AG04450 (cell line): ENCODE measurements around the gene VPS52. TPM values are rescaled to one million over a fixed set of nuclear protein-coding genes. Genes with fewer than 3 reads are reported as not detected.
A peak's percentile ranks its signal among the peaks of the same experiment; 100 is the strongest.

Source experiments
- CTCF ChIA-PET: fragments of 300-600, 350-600 bp; formaldehyde crosslinking; extraction: SDS; loops from one replicate; lab custom pipeline; 2022; ENCODE audit warnings: antibody characterized with exemption, inconsistent platforms; lab: Charles Lee
- POLR2A ChIA-PET: fragments of 350-600 bp; formaldehyde crosslinking; extraction: SDS; loops from one replicate; lab custom pipeline; 2021; ENCODE audit warnings: antibody characterized with exemption, inconsistent platforms; lab: Yijun Ruan, JAX
- DNase-seq: peaks from one replicate; pipeline ENCODE4 v3.0.0-alpha.2; 2011; ENCODE audit warnings: low read depth, low spot score
- H3K27ac ChIP-seq: one replicate; pipeline ENCODE4 v1.5.1; 2012; ENCODE audit warnings: low read depth, low read length, control low read depth
- H3K27me3 ChIP-seq: one replicate; pipeline ENCODE4 v1.6.0; 2012; ENCODE audit warnings: low read length; ENCODE audit not compliant: control insufficient read depth, insufficient read depth
- H3K4me3 ChIP-seq: 2 replicates; pipeline ENCODE4 v1.5.1; 2011; ENCODE audit warnings: mild to moderate bottlenecking, low read depth, low read length, control low read depth
- H3K9me3 ChIP-seq: 2 replicates; pipeline ENCODE4 v1.5.1; 2012; ENCODE audit warnings: low read length; ENCODE audit not compliant: control insufficient read depth, insufficient read depth
- polyA plus RNA-seq: library from polyadenylated mRNA; depleted of rRNA; stranded (reverse); fragments of >200 nt; gene quantifications from 2 replicates; pipeline ENCODE4 v1.2.3, GENCODE V29; 2011
- TF ChIP-seq, protein P1 (sequence below): IDR thresholded peaks from 2 replicates; pipeline ENCODE4 v1.5.1; 2011; ENCODE audit warnings: low read depth, low read length, control low read depth, inconsistent platforms

Gene VPS52
- polyA plus RNA-seq, 1 experiment = 58.0 TPM

DNA sequence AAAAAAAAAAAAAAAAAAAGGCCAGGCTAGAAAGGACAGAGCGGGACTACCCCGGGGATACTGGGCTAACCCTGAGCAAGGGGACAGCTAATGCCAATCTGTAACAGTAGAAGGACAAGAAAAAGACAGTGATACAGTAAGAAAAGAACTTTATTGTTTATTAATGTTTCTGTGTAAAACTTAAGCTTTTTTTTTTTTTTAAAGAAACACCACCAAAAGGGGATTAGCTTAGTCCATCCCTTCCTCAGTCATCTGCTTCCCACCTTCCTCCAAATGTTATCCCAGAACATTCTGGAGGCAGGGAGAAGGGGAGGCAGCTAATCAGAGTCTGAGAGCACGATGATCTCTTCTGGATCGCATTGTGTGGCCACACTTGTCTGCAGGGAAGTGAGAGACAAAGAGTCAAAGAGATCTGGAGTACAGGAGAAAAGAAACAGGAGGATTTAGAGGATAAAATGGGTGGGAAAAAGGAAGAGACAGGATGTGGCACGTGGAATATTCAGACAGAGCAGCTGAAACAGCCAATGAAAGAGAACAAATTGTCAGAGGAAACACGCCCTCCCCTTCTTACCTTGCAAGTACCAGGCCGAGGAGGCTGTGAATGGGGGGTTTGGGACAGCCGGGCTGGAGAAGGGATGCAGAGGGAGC, 46.9 kb upstream of the VPS52 start:
- CTCF ChIA-PET = interaction anchor here (1.2 to 2.6 kb wide), 3 partner anchors 71 to 107 kb away, joined by 3 to 13 read pairs (median 4); no protein-coding TSS in a partner anchor
- H3K4me3 ChIP-seq = peak overlapping the region; percentile 78
- peak overlapping the region; percentile 72 for H3K27ac ChIP-seq

DNA sequence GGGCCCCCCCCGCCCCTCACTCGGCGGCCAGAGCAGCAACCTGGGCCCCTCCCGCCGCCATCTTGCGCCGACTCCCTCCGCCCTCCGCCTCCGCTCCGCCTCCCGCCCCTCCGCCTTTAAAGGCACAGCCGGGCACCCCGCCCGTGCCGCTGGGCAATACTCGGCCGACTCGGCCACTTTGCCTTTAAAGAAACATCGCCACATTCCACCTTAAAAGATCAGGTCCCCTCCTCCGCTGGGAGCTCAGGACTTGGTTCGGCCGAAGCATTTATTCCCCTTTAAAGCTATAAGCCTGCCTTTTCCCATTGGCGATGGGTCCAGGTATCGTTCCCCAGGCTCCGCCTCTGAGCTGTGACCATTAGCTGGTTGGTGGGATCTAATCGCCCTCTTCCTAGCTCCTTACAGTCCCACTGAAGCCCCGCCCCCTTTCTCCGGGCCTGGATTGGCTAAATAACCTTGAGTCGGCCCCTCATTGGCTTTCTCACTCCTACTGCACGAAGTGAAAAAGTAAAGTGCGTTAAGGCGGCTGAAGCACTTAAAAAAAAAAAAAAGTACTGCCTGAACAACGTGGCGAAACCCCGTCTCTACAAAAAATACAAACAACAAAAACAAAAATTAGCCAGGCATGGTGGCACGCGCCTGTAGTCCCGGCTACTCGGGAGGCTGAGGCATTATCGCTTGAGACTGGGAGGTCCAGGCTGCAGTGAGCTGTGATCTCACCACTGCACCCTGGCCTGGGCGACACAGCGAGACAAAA, 46.2 kb upstream of the VPS52 start, which contains the start of gene ZBTB22:
Gene ZBTB22, minus strand, starts transcription at position 76 of the 757 bp plus-strand sequence. CDS start 828 bp downstream, outside the sequence.
- Histone ChIP-seq H3K27ac (peak within 1 kb of the TSS; percentile 72), H3K4me3 (peak within 1 kb of the TSS; percentile 78), H3K27me3 (no peaks in the 10 kb centered on the region), H3K9me3 (peaks cover 4% of the 10 kb centered on the region; the same call in 1 of the 2 replicates)
- DNase-seq = peak; percentile 98
- POLR2A ChIA-PET = interaction anchor here (0.6 to 2.0 kb wide), 19 partner anchors 19 to 1122 kb away, joined by 3 to 17 read pairs (median 3); partner anchors contain the start of genes B3GALT4, CUTA, PFDN6 and RGL2
- TF ChIP-seq, protein P1, sequence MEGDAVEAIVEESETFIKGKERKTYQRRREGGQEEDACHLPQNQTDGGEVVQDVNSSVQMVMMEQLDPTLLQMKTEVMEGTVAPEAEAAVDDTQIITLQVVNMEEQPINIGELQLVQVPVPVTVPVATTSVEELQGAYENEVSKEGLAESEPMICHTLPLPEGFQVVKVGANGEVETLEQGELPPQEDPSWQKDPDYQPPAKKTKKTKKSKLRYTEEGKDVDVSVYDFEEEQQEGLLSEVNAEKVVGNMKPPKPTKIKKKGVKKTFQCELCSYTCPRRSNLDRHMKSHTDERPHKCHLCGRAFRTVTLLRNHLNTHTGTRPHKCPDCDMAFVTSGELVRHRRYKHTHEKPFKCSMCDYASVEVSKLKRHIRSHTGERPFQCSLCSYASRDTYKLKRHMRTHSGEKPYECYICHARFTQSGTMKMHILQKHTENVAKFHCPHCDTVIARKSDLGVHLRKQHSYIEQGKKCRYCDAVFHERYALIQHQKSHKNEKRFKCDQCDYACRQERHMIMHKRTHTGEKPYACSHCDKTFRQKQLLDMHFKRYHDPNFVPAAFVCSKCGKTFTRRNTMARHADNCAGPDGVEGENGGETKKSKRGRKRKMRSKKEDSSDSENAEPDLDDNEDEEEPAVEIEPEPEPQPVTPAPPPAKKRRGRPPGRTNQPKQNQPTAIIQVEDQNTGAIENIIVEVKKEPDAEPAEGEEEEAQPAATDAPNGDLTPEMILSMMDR = no peak
- CTCF ChIA-PET = interaction anchor here (0.7 to 2.6 kb wide), 6 partner anchors 8 to 432 kb away, joined by 3 to 13 read pairs (median 6); partner anchors contain the start of gene RGL2

More for the DNA sequence above, 46.9 kb upstream of the VPS52 start:
- TF ChIP-seq, protein P1 = no peak
- POLR2A ChIA-PET = interaction anchor here (0.7 to 2.0 kb wide), 10 partner anchors 19 to 521 kb away, joined by 3 to 17 read pairs (median 6); partner anchors contain the start of genes B3GALT4, CUTA, RGL2 and RPS18
- no peaks in the 10 kb centered on the region for H3K27me3 ChIP-seq
- H3K9me3 ChIP-seq = peaks cover 3% of the 10 kb centered on the region; the same call in 1 of the 2 replicates
- no peak for DNase-seq

DNA sequence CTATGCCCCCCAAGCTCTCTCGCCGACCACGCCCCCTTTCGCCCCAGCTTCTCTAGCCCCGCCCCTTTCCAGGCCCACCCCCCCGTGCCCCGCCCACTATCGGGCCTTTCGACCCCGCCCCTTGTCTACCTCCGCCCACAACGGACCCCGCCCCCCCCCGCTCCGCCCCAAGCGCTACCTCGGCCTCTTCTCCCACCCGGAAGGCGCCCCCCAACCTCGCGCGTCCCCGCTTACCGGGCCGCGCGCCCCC, 45.7 kb upstream of the VPS52 start:
- peak overlapping the region; percentile 78 for H3K4me3 ChIP-seq
- ChIA-PET CTCF (interaction anchor here (0.9 to 2.6 kb wide), 5 partner anchors 8 to 73 kb away, joined by 3 to 13 read pairs (median 7); partner anchors contain the start of gene RGL2), POLR2A (interaction anchor here (0.7 to 2.0 kb wide), 11 partner anchors 18 to 1122 kb away, joined by 3 to 12 read pairs (median 3); partner anchors contain the start of genes B3GALT4, PFDN6, RGL2 and RPS18)
- no peak overlapping the region for H3K27ac ChIP-seq
- no peak for DNase-seq
- TF ChIP-seq, protein P1 = no peak
- peaks cover 4% of the 10 kb centered on the region; the same call in 1 of the 2 replicates for H3K9me3 ChIP-seq
- H3K27me3 ChIP-seq = no peaks in the 10 kb centered on the region

DNA sequence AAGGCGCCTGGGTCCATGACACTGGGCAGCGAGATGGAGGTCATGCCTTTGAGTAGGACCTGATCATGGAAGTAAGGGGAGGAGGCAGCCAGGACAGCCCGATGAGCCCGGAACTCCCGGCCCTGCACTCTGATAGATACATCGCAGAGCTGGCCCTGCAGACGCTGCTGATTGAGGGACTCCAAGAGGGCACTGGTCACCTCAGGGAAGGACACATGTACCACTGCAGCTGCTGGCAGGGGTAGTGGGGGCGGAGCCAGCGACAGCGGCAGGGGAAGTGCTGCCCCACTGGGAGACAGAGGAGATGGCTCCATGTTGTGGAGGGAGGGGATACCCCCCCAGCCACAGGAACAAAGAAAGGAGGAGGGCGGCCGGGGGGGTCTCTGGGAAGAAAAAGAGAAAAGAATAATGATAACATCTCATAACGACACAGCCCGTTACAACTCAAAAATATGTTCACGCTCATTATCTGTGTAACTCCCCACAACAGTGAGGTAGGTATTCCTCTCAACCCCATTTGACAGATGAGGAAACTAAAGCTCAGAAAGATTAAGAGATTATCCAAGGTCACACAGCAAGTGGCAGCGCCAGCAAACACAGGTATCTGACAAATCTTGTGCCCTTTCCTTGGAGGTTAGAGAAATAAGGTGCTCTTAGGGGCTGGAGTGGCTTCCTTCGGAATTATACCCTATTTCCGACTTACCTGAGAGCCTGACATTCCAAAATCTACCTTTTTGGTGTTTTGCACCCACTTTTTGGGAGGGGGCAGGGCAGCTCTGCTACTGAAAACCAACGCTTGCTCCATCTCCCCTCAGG, 45.1 kb upstream of the VPS52 start:
- Histone ChIP-seq H3K27me3 (no peaks in the 10 kb centered on the region), H3K27ac (no peak overlapping the region), H3K4me3 (peak overlapping the region; percentile 78), H3K9me3 (peaks cover 4% of the 10 kb centered on the region; the same call in 1 of the 2 replicates)
- ChIA-PET CTCF (interaction anchor here (0.9 to 2.6 kb wide), 4 partner anchors 9 to 74 kb away, joined by 3 to 13 read pairs (median 6); partner anchors contain the start of gene RGL2), POLR2A (interaction anchor here (0.9 to 2.0 kb wide), 4 partner anchors 18 to 345 kb away, joined by 4 to 12 read pairs (median 10); partner anchors contain the start of genes B3GALT4, RGL2, RPS18 and VPS52)
- no peak for DNase-seq
- TF ChIP-seq, protein P1 = no peak
